ENCODE data around the gene ZNF486.
"Not testable (repeated sequence)": the region's sequence is repeated elsewhere in the genome, so short reads cannot be mapped to it uniquely, and the experiment has no call there.

ZNF486 gene

DNA sequence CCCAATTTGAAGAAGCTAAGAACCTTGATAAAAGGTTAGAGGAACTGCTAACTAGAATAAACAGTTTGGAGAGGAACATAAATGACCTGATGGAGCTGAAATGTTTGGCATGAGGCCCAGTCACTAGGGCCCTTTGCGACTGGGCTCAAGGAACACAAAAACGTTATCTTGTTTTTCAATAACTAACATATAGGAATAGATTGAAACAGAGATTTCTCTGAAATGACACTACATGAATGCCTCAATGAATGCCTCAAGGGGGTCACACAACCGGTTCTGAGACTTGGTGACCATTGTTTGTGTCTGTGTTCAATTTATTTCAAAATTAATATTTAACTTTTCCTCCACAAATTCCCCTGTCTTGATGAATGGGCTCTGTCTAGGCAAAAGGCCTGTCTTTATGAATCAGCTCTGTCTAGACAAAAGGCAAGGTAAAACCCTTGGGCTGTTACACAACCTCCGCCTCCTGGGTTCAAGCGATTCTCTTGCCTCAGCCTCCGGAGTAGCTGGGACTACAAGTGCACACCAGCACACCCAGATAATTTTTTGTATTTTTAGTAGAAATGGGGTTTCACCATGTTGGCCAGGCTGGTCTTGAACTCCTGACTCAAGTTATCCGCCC lies 932 bp upstream of the ZNF486 start:
- no peak overlapping the region for H3K27ac ChIP-seq (ENCODE audit: low read length)
- no peaks in the 10 kb centered on the region for H3K36me3 ChIP-seq (ENCODE audit: control insufficient read depth, low read depth, low read length)
- H3K9ac ChIP-seq (ENCODE audit: low read length) = no peak overlapping the region
- H3K4me3 ChIP-seq (ENCODE audit: low read length) = no peak overlapping the region
- H3K9me3 ChIP-seq (ENCODE audit: control insufficient read depth, low read depth, low read length) = peaks cover 16% of the 10 kb centered on the region
- H3K4me1 ChIP-seq (ENCODE audit: control insufficient read depth, low read depth, low read length) = no peaks in the 10 kb centered on the region
- H3K27me3 ChIP-seq (ENCODE audit: control insufficient read depth, insufficient read depth, low read length) = no peaks in the 10 kb centered on the region

DNA sequence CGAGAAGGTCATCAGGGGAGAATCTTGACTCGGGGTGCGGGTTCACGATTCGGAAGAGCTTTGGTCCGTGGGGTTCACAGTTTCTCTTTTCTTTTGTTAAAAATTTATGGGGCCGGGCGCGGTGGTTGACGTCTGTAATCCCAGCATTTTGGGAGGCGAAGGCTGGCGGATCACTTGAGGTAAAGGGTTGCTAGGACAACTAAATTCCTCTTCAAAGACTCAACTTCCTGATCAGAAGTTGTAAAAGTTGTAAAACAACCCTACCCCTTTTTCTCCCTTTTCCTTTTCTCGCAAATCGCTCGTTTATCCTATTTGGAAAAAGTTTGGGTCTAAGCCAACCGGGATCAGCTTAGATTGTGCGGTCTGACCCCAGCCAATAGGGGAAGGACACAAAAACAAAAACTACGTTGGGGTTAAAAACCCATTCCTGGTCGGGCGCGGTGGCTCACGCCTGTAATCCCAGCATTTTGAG lies 673 bp downstream of the ZNF486 start:
- Histone ChIP-seq H3K9ac (ENCODE audit: low read length) (peak overlapping the region; percentile 73), H3K27ac (ENCODE audit: low read length) (peak overlapping the region; percentile 55), H3K4me1 (ENCODE audit: control insufficient read depth, low read depth, low read length) (no peaks in the 10 kb centered on the region), H3K9me3 (ENCODE audit: control insufficient read depth, low read depth, low read length) (peaks cover 6% of the 10 kb centered on the region), H3K36me3 (ENCODE audit: control insufficient read depth, low read depth, low read length) (no peaks in the 10 kb centered on the region), H3K4me3 (ENCODE audit: low read length) (peak overlapping the region; percentile 66), H3K27me3 (ENCODE audit: control insufficient read depth, insufficient read depth, low read length) (no peaks in the 10 kb centered on the region)

DNA sequence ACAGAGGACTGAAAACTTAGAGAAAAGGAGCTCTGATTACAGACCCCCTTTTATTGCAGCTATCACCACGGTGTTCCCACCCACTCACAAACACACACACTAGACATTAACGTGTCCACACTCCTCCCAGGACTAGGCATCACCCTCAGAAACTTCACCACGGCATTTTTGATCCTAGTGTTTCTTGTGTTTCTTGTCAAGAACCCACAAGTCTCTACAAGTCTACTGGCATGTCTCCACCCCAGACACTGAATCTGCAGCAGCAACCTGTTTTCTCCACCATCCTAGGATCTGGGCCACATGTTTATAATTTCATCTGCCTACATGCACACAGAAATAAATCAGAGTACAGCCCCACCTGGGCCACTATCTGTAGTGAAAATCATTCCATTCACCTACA lies 4.3 kb downstream of the ZNF486 start:
- no peak overlapping the region for H3K4me3 ChIP-seq (ENCODE audit: low read length)
- H3K9me3 ChIP-seq (ENCODE audit: control insufficient read depth, low read depth, low read length) = peaks cover 7% of the 10 kb centered on the region
- H3K4me1 ChIP-seq (ENCODE audit: control insufficient read depth, low read depth, low read length) = no peaks in the 10 kb centered on the region
- H3K27ac ChIP-seq (ENCODE audit: low read length) = no peak overlapping the region
- H3K27me3 ChIP-seq (ENCODE audit: control insufficient read depth, insufficient read depth, low read length) = no peaks in the 10 kb centered on the region
- no peak overlapping the region for H3K9ac ChIP-seq (ENCODE audit: low read length)
- no peaks in the 10 kb centered on the region for H3K36me3 ChIP-seq (ENCODE audit: control insufficient read depth, low read depth, low read length)

DNA sequence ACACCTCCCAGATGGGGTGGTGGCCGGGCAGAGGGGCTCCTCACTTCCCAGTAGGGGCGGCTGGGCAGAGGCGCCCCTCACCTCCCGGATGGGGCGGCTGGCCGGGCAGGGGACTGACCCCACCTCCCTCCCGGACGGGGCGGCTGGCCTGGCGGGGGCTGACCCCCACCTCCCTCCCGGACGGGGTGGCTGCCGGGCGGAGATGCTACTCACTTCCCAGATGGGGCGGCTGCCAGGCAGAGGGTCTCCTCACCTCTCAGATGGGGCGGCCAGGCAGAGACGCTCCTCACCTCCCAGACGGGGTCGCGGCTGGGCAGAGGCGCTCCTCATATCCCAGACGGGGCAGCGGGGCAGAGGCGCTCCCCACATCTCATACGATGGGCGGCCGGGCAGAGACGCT lies 8.8 kb downstream of the ZNF486 start:
- H3K4me3 ChIP-seq (ENCODE audit: low read length); H3K36me3 ChIP-seq (ENCODE audit: control insufficient read depth, low read depth, low read length); H3K27me3 ChIP-seq (ENCODE audit: control insufficient read depth, insufficient read depth, low read length); H3K27ac ChIP-seq (ENCODE audit: low read length); H3K4me1 ChIP-seq (ENCODE audit: control insufficient read depth, low read depth, low read length); H3K9ac ChIP-seq (ENCODE audit: low read length): not testable (repeated sequence)
- peaks cover 21% of the 10 kb centered on the region for H3K9me3 ChIP-seq (ENCODE audit: control insufficient read depth, low read depth, low read length)

DNA sequence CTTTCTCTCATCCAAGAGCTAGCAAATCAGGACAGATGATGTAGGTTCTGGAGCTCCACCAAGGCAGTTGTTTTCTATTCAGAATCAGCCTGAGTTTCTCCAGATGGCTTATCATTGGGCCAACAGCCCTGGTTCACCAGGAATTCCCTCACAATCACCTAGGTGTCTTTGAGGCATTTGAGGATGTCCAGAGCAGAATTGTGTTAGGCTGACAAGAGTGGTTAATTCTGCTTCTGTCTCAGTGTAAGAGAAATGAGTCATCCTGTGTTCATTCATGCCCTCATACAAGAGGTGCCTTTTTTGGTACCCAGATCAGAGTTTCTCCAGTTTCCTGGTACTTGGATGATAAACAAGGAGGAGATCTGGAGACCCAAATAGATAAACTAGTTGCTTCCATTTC lies 12.9 kb downstream of the ZNF486 start:
- not testable (repeated sequence) for H3K4me3 ChIP-seq (ENCODE audit: low read length); H3K27ac ChIP-seq (ENCODE audit: low read length); H3K9ac ChIP-seq (ENCODE audit: low read length); H3K36me3 ChIP-seq (ENCODE audit: control insufficient read depth, low read depth, low read length); H3K27me3 ChIP-seq (ENCODE audit: control insufficient read depth, insufficient read depth, low read length); H3K4me1 ChIP-seq (ENCODE audit: control insufficient read depth, low read depth, low read length)
- H3K9me3 ChIP-seq (ENCODE audit: control insufficient read depth, low read depth, low read length) = peaks cover 15% of the 10 kb centered on the region

DNA sequence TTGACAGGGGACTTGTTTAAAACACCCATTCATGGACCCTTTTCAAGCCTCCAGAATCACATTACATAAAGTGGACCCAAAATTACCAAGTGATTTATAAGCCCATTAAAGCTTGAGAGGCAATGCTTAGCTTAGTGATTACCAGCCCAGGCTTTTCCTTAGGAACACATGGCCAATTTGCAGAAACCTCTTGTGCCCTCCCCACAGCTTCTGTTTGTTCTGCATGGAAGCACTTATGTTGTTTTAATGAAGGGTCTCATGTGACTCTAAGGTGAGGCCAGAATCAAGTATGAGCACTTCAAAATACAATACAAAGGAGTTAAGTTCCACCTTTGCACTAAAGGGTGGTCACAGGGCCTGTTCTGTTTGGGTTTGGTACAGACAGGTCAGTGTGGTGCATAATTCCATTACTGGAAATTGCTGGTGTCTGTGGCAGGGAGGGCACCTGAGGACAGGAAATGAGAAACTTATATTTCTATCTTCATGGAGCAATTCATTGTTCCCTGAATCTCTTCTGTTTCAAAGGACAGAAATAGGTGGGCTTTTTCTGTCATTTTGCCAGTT lies 15.3 kb downstream of the ZNF486 start:
- Histone ChIP-seq H3K9ac (ENCODE audit: low read length) (no peak overlapping the region), H3K9me3 (ENCODE audit: control insufficient read depth, low read depth, low read length) (peaks cover 11% of the 10 kb centered on the region), H3K4me3 (ENCODE audit: low read length) (no peak overlapping the region), H3K27ac (ENCODE audit: low read length) (no peak overlapping the region), H3K4me1 (ENCODE audit: control insufficient read depth, low read depth, low read length) (no peaks in the 10 kb centered on the region), H3K36me3 (ENCODE audit: control insufficient read depth, low read depth, low read length) (peaks cover 12% of the 10 kb centered on the region), H3K27me3 (ENCODE audit: control insufficient read depth, insufficient read depth, low read length) (no peaks in the 10 kb centered on the region)

DNA sequence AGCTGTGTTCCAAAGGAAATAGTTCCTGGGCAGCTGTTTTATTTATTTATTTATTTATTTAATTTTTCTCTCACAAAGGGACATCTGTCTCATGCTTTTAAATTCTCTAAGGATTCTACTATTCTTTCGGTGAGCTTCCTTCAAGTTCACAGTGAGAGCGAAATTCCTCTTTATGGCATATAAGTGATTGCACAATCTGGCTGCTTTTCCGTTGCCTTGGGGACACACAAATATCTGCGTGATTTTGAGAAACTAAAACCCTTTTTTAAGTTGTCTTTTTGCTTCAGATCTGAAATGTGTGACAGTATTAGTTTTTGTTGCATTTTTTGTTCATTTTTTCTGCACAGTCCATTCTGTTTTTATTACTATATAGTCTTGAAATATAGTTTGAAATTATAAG lies 19.2 kb downstream of the ZNF486 start:
- Histone ChIP-seq H3K27ac (ENCODE audit: low read length) (no peak overlapping the region), H3K9me3 (ENCODE audit: control insufficient read depth, low read depth, low read length) (peaks cover 6% of the 10 kb centered on the region)

DNA sequence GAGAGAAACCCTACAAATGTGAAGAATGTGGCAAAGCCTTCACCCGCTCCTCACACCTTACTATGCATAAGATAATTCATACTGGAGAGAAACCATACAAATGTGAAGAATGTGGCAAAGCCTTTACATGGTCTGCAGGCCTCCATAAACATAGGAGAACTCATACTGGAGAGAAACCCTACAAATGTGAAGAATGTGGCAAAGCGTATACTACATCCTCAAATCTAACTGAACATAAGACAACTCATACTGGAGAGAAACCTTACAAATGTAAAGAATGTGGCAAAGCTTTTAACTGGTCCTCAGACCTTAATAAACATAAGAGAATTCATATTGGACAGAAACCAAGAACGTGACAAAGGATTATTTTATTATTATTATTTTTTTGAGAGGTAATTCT lies 30.7 kb downstream of the ZNF486 start:
- H3K9ac ChIP-seq (ENCODE audit: low read length) = no peak overlapping the region
- peaks cover 36% of the 10 kb centered on the region for H3K9me3 ChIP-seq (ENCODE audit: control insufficient read depth, low read depth, low read length)
- no peak overlapping the region for H3K4me3 ChIP-seq (ENCODE audit: low read length)
- no peaks in the 10 kb centered on the region for H3K4me1 ChIP-seq (ENCODE audit: control insufficient read depth, low read depth, low read length)
- peaks cover 5% of the 10 kb centered on the region for H3K36me3 ChIP-seq (ENCODE audit: control insufficient read depth, low read depth, low read length)
- no peak overlapping the region for H3K27ac ChIP-seq (ENCODE audit: low read length)
- no peaks in the 10 kb centered on the region for H3K27me3 ChIP-seq (ENCODE audit: control insufficient read depth, insufficient read depth, low read length)

More for the DNA sequence above, 19.2 kb downstream of the ZNF486 start:
- no peaks in the 10 kb centered on the region for H3K27me3 ChIP-seq (ENCODE audit: control insufficient read depth, insufficient read depth, low read length)
- no peaks in the 10 kb centered on the region for H3K4me1 ChIP-seq (ENCODE audit: control insufficient read depth, low read depth, low read length)
- no peak overlapping the region for H3K9ac ChIP-seq (ENCODE audit: low read length)
- H3K4me3 ChIP-seq (ENCODE audit: low read length) = no peak overlapping the region
- H3K36me3 ChIP-seq (ENCODE audit: control insufficient read depth, low read depth, low read length) = peaks cover 15% of the 10 kb centered on the region

DNA sequence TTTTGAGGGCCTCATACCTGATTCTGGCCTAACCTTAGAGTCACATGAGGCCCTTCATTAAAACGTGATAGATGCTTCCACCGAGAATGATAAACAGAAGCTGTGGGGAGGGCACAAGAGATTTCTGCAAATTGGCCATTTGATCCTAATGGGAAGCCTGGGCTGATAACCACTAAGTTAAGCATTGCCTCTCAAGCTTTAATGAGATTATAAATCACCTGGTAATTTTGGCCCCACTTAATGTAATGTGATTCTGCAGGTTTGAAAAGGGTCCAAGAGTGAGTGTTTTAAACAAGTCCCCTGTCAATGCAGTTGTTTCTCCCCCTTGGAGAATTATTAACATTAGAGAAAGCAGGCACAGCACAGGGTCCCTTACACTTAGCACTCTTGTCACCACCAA lies 42.0 kb downstream of the ZNF486 start:
- peaks cover 20% of the 10 kb centered on the region for H3K9me3 ChIP-seq (ENCODE audit: control insufficient read depth, low read depth, low read length)
- H3K36me3 ChIP-seq (ENCODE audit: control insufficient read depth, low read depth, low read length) = peaks cover 6% of the 10 kb centered on the region
- H3K27ac ChIP-seq (ENCODE audit: low read length) = no peak overlapping the region
- H3K9ac ChIP-seq (ENCODE audit: low read length) = no peak overlapping the region
- H3K4me1 ChIP-seq (ENCODE audit: control insufficient read depth, low read depth, low read length) = no peaks in the 10 kb centered on the region
- no peak overlapping the region for H3K4me3 ChIP-seq (ENCODE audit: low read length)
- H3K27me3 ChIP-seq (ENCODE audit: control insufficient read depth, insufficient read depth, low read length) = no peaks in the 10 kb centered on the region

DNA sequence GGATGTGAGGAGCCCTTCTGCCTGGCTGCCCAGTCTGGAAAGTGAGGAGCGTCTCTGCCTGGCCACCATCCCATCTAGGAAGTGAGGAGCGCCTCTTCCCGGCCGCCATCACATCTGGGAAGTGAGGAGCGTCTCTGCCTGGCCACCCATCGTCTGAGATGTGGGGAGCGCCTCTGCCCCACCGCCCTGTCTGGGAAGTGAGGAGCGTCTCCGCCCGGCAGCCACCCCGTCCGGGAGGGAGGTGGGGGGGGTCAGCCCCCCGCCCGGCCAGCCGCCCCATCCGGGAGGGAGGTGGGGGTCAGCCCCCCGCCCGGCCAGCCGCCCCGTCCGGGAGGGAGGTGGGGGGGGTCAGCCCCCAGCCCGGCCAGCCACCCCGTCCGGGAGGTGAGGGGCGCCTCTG lies 47.4 kb downstream of the ZNF486 start:
- H3K4me3 ChIP-seq (ENCODE audit: low read length); H3K27me3 ChIP-seq (ENCODE audit: control insufficient read depth, insufficient read depth, low read length); H3K27ac ChIP-seq (ENCODE audit: low read length); H3K4me1 ChIP-seq (ENCODE audit: control insufficient read depth, low read depth, low read length); H3K36me3 ChIP-seq (ENCODE audit: control insufficient read depth, low read depth, low read length); H3K9ac ChIP-seq (ENCODE audit: low read length): not testable (repeated sequence)
- peaks cover 15% of the 10 kb centered on the region for H3K9me3 ChIP-seq (ENCODE audit: control insufficient read depth, low read depth, low read length)

DNA sequence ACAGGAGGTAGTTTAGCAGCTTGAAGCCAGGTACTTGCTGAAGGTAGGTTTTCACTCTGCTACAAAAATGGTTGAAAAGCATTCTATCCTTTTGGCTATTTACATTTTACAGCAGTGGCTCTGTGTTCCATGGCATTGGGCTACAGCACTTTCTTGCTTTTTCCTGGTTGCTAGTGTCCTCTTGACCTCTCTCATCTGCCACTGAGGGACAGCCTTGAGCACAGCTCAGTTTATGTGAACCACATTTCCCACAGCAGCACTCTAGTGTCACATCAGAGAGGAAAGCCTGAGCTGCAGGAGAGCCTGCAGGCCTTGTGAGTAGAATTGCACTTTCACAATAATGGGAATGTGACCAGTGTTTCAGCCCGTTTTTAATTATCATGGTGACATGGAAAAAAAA lies 54.6 kb downstream of the ZNF486 start:
- not testable (repeated sequence) for H3K27ac ChIP-seq (ENCODE audit: low read length); H3K36me3 ChIP-seq (ENCODE audit: control insufficient read depth, low read depth, low read length); H3K4me1 ChIP-seq (ENCODE audit: control insufficient read depth, low read depth, low read length); H3K9ac ChIP-seq (ENCODE audit: low read length); H3K4me3 ChIP-seq (ENCODE audit: low read length); H3K27me3 ChIP-seq (ENCODE audit: control insufficient read depth, insufficient read depth, low read length)
- peaks cover 14% of the 10 kb centered on the region for H3K9me3 ChIP-seq (ENCODE audit: control insufficient read depth, low read depth, low read length)

DNA sequence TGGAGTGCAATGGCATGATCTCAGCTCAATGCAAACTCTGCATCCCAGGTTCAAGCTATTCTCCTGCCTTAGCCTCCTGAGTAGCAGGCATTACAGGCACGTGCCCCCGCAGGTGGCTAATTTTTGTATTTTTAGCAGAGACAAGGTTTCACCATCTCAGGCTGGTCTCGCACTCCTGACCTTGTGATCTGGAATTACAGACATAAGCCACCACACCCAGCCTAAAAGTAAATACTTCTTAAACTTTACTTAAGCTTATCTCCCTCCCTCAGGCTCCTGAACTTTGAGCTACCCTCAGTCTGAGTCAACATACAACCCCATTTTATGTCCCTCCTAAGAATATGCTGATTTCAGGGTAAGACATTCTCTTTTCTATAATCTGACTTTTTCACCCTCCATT lies 66.1 kb downstream of the ZNF486 start:
- H3K27me3 ChIP-seq (ENCODE audit: control insufficient read depth, insufficient read depth, low read length) = no peaks in the 10 kb centered on the region
- H3K9ac ChIP-seq (ENCODE audit: low read length) = no peak overlapping the region
- peaks cover 5% of the 10 kb centered on the region for H3K9me3 ChIP-seq (ENCODE audit: control insufficient read depth, low read depth, low read length)
- H3K4me3 ChIP-seq (ENCODE audit: low read length) = no peak overlapping the region
- no peak overlapping the region for H3K27ac ChIP-seq (ENCODE audit: low read length)
- peaks cover 5% of the 10 kb centered on the region for H3K36me3 ChIP-seq (ENCODE audit: control insufficient read depth, low read depth, low read length)
- H3K4me1 ChIP-seq (ENCODE audit: control insufficient read depth, low read depth, low read length) = no peaks in the 10 kb centered on the region
